NCI-H345 treated with DMSO at 0.1 percent for 48 hours (cell line): ENCODE data around the gene ZXDC.

Experiments
- DNase-seq: peaks from one replicate; lab custom pipeline; 2025; ENCODE audit not compliant: unreplicated experiment; lab: John Stamatoyannopoulos, UW

Gene ZXDC, protein sequence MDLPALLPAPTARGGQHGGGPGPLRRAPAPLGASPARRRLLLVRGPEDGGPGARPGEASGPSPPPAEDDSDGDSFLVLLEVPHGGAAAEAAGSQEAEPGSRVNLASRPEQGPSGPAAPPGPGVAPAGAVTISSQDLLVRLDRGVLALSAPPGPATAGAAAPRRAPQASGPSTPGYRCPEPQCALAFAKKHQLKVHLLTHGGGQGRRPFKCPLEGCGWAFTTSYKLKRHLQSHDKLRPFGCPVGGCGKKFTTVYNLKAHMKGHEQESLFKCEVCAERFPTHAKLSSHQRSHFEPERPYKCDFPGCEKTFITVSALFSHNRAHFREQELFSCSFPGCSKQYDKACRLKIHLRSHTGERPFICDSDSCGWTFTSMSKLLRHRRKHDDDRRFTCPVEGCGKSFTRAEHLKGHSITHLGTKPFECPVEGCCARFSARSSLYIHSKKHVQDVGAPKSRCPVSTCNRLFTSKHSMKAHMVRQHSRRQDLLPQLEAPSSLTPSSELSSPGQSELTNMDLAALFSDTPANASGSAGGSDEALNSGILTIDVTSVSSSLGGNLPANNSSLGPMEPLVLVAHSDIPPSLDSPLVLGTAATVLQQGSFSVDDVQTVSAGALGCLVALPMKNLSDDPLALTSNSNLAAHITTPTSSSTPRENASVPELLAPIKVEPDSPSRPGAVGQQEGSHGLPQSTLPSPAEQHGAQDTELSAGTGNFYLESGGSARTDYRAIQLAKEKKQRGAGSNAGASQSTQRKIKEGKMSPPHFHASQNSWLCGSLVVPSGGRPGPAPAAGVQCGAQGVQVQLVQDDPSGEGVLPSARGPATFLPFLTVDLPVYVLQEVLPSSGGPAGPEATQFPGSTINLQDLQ

DNA sequence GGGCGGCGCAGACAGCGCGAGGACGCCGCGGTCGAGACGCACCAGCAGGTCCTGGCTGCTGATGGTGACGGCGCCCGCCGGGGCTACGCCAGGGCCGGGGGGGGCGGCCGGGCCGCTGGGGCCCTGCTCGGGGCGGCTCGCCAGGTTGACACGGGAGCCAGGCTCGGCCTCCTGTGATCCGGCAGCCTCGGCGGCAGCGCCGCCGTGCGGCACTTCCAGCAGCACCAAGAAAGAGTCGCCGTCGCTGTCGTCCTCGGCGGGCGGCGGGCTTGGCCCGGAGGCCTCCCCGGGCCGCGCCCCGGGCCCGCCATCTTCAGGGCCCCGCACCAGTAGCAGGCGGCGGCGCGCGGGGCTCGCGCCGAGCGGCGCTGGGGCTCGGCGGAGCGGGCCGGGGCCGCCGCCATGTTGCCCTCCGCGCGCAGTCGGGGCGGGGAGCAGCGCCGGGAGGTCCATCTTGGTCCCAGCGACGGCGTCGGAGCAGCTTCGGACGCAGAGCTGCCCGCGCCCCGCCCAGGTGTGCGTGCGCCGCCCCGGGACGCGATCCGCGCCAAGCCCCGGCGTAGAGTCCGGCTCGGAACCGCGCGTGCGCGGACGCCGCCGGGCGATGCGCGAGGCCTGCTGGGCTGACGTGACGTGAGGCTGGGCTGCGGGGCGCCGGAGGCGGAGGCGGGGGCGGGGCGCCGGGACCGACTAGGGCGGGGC lies at the start of gene ZXDC:
ZXDC (minus strand) TSS at position 479 of the 702 bp plus-strand sequence; CDS start at position 453, 26 bp downstream.
- DNase-seq = peak; percentile 66

DNA sequence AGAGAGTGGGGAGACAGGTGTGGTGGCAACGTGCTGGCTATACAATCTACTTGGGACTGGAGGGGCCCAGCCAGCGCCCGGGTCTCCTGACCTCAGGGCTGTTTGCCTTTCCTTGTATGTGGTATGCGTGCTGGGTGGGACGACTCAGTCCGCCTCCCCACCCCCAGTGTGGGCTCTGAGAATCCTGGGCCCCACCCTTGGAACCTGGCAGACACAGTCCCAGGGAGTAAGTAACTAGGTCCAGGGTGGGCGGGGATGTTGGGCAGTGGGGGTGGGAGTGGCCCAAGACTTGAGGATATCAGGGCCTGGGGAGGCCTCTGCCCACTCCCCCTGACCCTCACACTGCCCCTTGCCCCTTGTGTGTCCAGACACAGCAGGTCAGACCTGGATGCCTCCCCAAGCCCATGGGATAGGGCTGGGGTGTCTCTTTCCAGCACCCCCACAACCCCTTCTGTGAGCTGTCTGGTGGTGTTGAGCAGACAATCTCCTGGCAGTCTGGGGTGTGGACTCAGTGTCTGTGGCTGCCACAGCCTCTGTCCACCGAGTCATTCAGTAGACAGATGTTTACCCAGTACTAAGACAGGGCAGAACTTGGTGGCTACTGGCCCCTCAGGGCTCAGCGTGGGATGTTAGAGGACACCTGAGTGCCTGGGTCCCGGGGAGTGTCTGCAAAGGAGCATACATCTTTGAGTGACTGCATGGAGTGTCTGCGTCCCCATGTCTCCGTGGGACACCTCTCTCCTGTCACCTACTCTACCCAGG lies 49.6 kb upstream of the ZXDC start:
- DNase-seq = no peak

DNA sequence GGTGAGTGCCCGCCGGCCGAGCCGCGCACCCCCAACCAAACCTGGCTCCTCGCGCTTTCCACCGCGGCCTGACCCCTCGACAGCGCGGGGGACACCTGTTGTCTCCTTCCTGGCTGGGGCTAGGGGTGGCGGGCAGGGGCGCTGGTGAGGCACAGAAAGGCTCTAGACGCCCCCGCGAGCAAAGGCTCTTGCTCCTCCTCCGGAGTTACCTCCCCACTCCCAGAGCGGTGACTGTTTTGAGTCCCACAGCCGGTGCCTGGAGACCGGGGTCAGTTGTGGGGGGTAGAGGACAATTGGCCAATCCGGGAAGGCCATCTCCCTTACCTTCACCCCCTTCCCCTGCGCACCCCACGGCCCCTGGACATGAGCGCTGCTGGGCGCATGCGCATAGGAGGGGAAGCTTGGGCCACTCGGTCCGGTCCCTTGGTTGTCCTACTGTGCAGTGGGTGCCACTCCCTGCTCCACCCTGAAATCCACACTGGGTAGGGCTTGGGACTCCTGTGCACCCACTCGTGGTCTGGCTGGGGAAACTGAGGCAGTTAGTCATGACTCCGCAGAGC lies 48.8 kb upstream of the ZXDC start:
- DNase-seq = no peak

DNA sequence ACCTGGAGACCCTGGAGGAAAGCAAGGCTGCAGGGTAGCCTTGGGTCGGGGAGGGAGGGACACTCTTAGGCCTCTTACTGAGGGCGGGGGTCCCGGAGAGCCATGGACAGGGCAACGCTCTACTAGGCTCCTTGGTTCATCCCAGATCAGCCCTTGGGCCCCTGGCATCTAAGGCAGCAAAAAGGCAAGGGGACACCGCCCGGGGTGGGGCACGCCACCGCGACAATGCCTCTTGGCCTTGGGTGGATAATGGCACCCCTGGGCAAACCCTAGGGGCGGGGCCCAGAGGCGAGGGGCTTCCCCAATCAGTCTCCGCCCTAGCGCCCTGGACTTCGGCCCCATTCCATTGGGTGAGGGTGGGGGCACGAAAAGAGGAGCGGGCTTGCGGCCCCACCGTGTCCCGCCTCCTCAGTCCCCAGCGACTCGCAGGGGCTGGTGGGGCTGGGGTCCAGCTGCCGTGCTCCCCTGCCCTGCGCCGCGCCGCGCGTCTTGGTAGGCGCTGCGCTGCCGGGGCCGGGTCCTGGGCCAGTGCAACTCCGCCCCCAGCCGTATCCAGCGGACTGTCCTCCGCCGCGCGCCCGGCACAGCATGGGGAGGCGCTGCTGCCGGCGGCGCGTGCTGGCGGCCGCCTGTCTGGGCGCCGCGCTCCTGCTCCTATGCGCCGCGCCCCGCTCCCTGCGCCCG lies 48.2 kb upstream of the ZXDC start, which contains the start of gene CHST13:
CHST13 (plus strand) TSS at position 411 of the 684 bp plus-strand sequence; CDS start at position 589, 178 bp downstream.
- no peak for DNase-seq

DNA sequence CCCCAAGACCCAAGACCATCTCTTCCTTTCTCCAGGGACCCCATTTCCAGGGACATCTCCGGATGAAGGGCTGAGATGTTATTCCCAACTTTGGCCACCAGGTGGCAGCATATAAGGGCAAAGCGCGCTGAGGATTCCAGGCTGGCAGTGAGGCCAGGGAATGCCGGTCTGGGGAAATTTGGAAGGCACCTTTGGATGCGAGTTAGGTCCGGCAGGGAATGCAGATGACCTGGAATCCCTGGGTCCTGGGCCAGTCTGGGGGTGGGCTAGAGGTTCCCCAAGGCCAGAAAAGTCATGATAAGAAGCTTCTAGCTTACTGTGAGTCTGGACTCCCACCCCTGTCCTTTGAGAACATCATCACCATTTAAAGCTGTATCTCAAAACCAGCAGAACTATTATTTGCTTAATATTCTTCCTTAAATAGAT lies 46.7 kb upstream of the ZXDC start:
- no peak for DNase-seq

DNA sequence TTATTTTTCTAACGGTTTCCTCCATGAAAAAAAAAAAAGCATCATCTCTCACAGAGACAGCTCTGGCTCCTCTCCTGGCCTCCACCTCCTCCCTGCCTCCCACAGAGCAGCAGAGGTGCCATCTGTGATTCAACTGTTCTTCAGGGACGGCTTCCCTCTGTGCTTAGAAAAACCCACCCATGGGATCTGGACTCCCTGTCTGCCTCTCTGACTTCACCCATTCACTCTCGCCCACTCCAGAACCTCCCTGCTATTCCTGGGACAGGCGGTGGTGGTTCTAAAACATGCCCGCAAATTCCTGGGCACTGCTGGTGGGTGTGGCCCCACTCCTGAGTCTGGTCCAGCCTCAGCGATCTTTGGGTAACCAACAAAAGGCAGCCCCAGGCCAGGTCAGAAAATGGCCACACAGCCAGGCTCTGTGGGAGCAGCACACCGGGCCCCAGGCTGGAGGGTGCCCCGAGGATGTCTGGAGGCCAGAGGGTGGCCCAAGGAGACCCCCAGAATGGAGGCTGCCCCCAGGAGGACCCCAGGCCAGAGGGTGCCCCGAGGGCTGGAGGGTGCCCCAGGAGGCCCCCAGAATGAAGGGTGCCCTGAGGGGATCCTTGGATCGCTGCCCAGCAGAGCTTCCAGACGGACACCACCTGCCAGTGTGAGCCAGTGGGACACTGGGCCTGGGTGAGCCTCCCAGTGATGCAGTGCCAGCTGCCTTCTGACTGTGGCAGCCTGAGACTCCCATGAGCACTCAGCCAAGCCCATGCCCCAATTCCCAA lies 45.6 kb upstream of the ZXDC start:
- DNase-seq = no peak

DNA sequence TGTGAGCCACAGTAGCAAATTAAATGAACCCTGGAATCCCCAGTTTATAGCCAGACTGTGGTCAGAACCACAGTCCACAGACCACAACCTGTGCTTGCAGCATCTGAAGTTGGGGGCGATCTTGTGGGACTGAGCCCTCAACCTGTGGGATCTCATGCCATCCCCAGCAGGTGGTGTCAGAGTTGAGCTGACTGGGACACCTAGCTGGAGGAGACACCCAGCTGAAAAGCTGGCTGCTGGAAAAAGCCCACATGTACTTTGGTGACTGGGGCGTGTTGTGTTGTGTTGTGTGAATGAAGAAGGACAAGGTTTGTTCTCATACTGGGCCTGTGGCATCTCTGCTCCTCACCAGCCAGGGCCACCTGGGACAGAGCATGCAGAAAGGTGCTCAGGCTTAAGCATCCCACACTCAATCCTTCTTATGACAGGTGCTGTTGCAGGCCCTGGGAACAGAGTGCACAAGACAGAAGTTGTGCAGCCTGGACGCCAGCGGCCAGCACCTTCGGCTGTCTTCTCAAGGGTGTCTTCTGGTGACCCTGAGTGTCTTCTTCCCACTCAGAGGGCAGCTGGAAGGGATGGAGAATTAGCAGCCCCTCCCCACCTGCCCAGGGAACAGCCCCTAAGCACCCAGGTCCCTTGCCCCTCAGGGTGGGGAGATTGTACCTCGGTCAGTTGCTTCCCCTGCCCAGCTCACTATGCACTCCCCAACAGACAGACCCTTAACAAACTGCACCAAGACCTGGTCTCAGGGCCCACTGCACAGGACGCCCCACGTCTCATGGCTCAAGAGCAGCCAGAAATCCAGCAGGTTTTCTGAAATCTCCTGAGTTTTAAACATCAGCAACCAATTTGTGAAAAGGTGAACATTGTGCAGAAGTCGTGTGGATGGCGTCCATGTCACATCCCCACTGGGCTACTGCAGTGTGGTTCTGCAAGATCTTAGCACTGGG lies 44.1 kb upstream of the ZXDC start:
- DNase-seq = no peak

DNA sequence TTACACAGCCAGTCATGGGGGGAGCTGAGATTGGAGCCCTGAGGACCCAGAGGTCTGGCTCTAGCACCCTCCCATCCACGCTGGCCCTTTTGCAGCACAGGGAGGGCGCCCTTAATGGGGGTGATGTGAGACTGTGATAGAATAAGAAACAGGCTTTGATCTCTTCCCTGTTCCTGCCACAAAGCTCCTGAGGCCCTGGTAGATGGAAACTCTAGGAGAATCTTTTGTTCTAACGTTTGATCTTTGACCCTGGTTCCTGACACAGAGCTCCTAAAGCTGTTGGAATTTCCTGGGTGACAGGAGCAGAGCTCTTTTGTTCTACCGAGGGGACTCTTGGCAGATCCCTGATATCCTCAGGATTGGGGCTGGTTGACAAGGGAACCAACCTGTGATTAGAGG lies 43.1 kb upstream of the ZXDC start:
- no peak for DNase-seq

DNA sequence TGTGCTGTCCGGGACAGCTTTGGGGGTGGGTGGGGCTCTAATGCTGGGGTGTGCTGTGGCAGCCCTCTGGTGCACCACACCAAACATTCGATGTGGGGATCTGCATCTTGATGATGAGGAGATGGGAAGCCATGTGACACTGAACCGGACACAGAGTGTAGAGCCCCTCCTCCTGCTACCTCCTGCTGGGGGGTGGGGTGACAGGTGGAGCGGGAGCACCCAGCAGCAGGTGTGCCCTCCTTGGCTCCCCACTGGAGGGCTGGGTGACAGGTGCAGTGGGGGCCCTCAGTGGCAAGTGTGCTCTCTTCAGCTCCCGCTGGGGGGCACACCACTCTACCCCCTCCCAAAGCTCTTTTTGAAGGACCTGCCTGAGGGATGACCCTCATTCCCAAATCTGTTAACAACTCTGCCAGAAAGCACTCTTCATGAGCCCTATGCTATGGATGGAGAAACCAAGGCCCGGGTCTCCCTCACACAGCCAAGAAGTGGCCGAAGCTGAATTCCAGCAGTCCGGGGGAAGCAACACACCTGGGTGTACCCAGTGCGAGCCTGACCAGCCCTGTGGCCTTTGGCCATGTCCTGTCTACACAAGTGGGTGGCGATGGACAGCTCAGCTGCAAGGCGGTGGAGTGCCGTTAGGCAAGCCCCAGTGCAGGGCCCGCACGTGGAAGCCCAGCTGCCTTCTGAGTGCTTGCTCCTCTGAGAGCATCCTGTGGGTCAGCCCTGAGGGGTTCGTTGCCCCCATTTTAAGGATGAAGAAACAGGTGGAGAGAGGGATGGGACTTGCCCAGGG lies 42.5 kb upstream of the ZXDC start:
- DNase-seq = no peak

DNA sequence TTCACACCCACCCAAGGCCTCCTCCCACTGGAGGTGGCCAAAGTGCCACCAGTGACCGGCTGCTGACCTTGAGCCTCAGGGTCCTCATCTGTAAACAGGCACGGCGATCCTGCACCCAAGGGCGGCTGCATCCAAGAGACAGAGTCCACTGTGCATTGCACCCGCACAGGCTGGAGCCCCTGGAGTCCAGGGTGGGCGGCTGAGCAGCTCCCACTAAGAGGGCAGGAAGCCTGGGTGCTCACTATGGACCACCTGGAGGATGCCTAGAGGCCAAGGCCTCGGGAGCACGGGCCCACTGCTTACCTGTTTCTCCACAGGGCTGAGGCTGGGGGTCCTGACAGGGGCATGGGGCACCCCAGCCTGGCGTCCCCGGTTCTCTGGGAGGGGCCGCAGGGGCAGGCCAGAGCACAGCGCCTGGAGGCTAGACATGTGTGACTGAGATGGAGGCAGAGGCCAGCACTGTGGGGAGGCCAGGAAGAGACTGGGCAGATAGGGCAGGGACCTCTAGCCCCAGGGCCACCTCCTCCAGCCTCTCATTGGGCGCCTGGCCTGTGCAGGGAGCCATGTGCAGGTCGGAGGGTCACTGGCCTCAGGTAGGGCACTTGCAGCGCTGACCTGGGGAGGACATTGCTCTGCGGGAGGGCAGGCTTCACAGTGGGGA lies 41.7 kb upstream of the ZXDC start, which contains the start of gene UROC1:
UROC1 (minus strand) TSS at position 483 of the 661 bp plus-strand sequence; CDS start at position 429, 54 bp downstream.
- DNase-seq = no peak

DNA sequence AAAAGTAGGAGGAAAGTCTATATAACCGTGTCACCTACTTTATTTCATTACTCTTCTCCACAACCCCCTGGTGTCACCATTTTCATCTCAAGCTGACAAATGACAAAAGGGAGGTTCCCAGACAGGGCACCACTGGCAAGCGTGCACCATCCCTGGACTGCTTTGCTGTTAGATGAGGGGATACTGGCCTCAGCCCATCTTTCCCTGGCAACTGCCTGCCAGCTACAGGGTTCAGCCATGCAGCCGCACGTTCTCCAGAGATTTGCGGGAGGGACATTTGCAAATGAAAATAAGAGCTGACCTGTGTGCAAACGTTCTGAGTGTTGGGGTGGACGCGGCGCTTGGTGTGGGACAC lies 41.2 kb upstream of the ZXDC start:
- no peak for DNase-seq

DNA sequence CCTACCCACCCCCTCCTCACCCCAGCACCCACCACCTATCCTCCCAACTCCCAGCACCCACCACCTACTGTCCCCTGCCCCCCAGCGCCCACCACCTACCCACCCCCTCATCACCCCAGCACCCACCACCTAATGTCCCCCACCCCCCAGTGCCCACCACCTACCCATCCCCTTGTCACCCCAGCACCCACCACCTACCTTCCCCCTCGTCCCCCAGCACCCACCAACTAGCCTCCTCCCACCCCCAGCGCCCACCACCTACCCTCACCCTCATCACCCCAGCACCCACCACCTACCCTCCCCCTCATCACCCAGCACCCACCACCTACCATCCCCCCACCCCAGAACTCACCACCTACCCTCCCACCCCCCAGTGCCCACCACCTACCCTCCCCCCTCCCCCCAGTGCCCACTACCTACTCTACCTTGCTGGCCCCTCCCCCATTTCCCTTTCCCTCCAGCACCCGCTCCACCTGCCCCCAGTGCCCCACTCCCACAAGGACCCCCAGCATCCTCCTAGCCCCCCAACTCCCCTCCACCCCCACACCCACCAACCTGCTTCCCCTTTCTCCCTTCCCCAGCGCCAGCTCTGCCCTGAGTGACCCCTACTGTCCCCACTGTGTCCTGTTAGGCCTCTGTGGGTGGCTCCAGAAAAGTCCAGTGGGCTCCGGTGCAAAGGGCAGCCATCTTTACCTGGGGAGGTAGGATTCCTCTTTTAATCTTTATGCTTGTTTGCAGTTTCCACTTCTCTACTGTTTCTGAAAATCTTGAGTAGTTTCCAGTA lies 40.7 kb upstream of the ZXDC start:
- DNase-seq = no peak

DNA sequence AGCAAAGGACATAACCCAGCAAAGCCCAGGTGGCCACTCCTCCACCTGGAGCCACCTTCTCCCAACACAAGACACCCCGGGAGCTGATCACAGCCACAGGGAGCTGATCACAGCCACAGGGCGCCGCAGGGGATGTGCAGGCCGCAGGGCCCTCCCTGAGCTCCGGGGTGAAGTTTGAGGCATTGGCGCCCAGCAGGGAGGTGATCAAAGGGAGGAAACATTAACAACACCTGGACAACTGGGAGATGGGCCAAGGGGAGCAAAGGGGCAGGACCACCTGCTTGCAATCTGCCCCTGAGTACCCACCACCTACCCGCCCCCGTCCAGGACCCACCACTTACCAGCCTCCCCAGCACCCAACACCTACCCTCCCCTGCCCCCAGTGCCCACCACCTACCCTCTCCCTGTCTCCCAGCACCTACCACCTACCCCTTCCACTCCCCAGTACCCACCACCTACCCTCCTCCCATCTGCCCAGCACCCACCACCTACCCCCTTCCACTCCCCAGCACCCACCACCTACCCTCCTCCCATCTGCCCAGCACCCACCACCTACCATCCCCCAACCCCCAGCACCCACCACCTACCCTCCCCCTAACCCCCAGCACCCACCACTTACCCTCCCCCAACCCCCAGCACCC lies 39.5 kb upstream of the ZXDC start:
- no peak for DNase-seq

DNA sequence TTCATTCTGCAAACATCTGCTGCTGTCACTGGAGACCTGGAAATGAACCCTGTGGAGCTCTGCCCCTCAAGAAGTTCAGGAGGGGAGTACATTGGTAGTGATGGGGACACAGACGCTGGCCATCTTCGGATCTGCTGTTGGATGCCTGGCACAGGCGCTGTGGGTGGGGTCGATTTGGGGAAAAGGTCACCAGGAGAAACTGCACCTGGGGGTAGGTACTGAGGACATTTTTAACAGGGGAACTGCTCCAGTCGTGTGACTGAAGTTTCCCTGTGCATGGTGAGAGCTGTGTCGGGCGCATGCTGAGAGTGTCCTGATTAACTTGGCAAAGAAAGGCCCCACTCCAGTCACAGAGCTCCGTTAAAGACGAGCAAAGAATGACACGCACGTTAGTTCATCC lies 38.5 kb upstream of the ZXDC start:
- no peak for DNase-seq
